Heart right ventricle (tissue), 16 donors: ENCODE results near the gene ALDH16A1. TPM values are rescaled to one million over a fixed set of nuclear protein-coding genes. Genes with fewer than 3 reads are reported as not detected.
A peak's percentile ranks its signal among the peaks of the same experiment; 100 is the strongest.

ENCODE experiments used
- ATAC-seq, 8 donors: fragments of 200-7000 bp; cut with Tn5 transposase; one replicate each; pipeline ENCODE4 v1.9.1; 2020; ENCODE audit warnings: mild to moderate bottlenecking in 8 of 8, moderate library complexity in 8 of 8, moderate number of reproducible peaks in 1 of 8
- DNase-seq, 2 donors: peaks; one replicate each; pipeline ENCODE4 v3.0.0-alpha.2; 2020
- H3K27ac ChIP-seq, 10 donors: fragments of 200-600 bp; sonication (generic) in 2 of 10; one replicate each; pipeline versions ENCODE4 v1.5.0 to v1.8.0; 2020 to 2022; ENCODE audit warnings: mild to moderate bottlenecking in 3 of 10
- H3K27me3 ChIP-seq, 7 donors: fragments of 200-600 bp; one replicate each; pipeline ENCODE4 v1.8.0; 2021 to 2022; ENCODE audit warnings: mild to moderate bottlenecking in 2 of 7
- H3K36me3 ChIP-seq, 9 donors: fragments of 200-600 bp; sonication (generic) in 1 of 9; one replicate each; pipeline versions ENCODE4 v1.5.0 to v1.8.0; 2020 to 2022; ENCODE audit warnings: mild to moderate bottlenecking in 2 of 9
- H3K4me1 ChIP-seq, 9 donors: fragments of 200-600 bp; sonication (generic) in 1 of 9; one replicate each; pipeline versions ENCODE4 v1.5.0 to v1.8.0; 2020 to 2022; ENCODE audit warnings: mild to moderate bottlenecking in 4 of 9
- H3K4me3 ChIP-seq, 10 donors: fragments of 200-600 bp; sonication (generic) in 2 of 10; one replicate each; pipeline versions ENCODE4 v1.5.0 to v1.8.0; 2020 to 2022; ENCODE audit warnings: mild to moderate bottlenecking in 7 of 10, moderate library complexity in 2 of 10
- H3K9me3 ChIP-seq, 11 donors: fragments of 200-600 bp in 10 of 11; sonication (generic) in 2 of 11; one replicate each; pipeline versions ENCODE4 v1.5.0 to v1.8.0; 2013 to 2022; ENCODE audit warnings: mild to moderate bottlenecking in 2 of 11, control low read depth in 1 of 11, moderate library complexity in 1 of 11
- WGBS, 2 donors: extraction: QIAGEN DNeasy Blood & Tissue Kit; methylation state at CpG; one replicate each; pipeline ENCODE4 v1.1.7; 2013; ENCODE audit warnings: inconsistent platforms in 1 of 2; 5-methylcytosine and 5-hydroxymethylcytosine counted together
- intact Hi-C, 10 donors: fragments of 100-400 bp; cut with DNase I; formaldehyde crosslinking; loops; one replicate each; pipeline versions ENCODE4 v1.11.1 to v1.14.2; 2022
- polyA plus RNA-seq, 2 donors: library from polyadenylated mRNA; stranded (reverse); fragments of 200-250 nt; gene quantifications; one replicate each; pipeline ENCODE4 v1.2.3, GENCODE V29; 2013
- total RNA-seq, 10 donors: library from RNA; stranded (reverse); fragmentation: NEBNext Ultra II Directional in 3 of 10; extraction: Animal tissue kit (Norgen Biotek cat#: 25700) in 3 of 10; gene quantifications; one replicate each; pipeline versions ENCODE4 v1.2.1 to v1.2.4, GENCODE V29; 2021 to 2023
- TF ChIP-seq, protein P1 (sequence below), 9 donors: fragments of 200-600 bp; sonication (generic) in 2 of 9; IDR thresholded peaks; one replicate each; pipeline versions ENCODE4 v1.5.0 to v1.8.0; 2021 to 2022; ENCODE audit warnings: antibody characterized with exemption in 9 of 9, mild to moderate bottlenecking in 5 of 9, moderate library complexity in 1 of 9
- donor health status: Arrhythmogenic right ventricular cardiomyopathy.
- donor health status: ischemic (EF 13 %, LVEDD 7.1; RV severe dilation, severe dysfunction).
- donor health status: healthy with polysubstance abuse.
- donor health status: DM: no; HTN: yes; CAD: no.
- donor health status: DM: no; HTN: no; CAD: no.
- donor health status: ischemic (EF 25% LVEDD 6.9; RV normal size, moderate dysfunction).
- donor health status: ischemic (EF 25% LVEDD 5.7; RV mildly dilated, moderate dysfunction).
- donor health status: healthy.
- donor health status: DM: yes; HTN: yes; CAD: no.
- donor health status: Ischemic cardiomyopathy.
- donor health status: ischemic (EF 35%, LVEDD 5.7; RV mildly dilated, moderate dysfunction).
- donor health status: nonischemic (EF 11% LVEDD 7.7; RV severe dilation, severe dysfunction).
- donor health status: DM: yes; HTN: yes; CAD: no.
- donor health status: PGD.
- donor health status: ischemic (EF 29% LVEDD 5.4; RV normal size, mild dysfunction).
- donor health status: nonischemic (EF 23%, LVEDD 6.1; RV moderate dilation, normal function).

The ALDH16A1 gene
- total and polyA plus RNA-seq, 12 donors: 4.4 to 19.9 (median 8.7) TPM

DNA sequence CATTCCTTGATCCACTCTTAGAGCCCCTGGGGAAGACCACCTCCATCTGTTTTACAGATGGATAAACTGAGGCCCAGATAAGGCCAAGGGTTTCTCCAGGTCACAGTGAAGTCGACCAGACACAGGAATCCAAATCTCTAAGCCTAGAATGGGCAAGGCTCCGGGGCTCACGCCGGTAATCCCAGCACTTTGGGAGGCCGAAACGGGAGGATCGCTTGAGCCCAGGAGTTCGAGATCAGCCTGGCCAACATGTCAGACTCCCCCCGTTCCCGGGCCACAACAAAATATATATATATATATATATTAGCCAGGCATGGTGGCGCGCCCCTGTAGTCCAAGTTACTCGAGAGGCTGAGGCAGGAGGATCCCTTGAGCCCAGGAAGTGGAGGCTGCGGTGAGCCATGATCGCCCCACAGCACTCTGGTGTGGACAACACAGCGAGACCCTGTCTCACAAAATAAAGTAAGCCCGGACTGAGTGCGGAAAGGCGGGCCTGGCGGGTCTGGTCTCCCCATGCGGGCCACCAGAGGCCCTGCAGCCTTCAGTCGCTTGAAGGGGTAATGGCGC is 33.8 kb downstream of the ALDH16A1 start:
- ATAC-seq (peak in 1 of 8 donors; percentile 1), DNase-seq (no peak)
- 65 to 66% methylated on average over 23 of the region's 23 CpGs for WGBS, 2 donors
- intact Hi-C loops: loop anchor here in 2 of 10 donors (1.0 kb wide), 2 partner anchors 9 to 10 kb away; partner anchors contain the start of gene RPS11 (in 1 of the 2)
- TF ChIP-seq, protein P1, sequence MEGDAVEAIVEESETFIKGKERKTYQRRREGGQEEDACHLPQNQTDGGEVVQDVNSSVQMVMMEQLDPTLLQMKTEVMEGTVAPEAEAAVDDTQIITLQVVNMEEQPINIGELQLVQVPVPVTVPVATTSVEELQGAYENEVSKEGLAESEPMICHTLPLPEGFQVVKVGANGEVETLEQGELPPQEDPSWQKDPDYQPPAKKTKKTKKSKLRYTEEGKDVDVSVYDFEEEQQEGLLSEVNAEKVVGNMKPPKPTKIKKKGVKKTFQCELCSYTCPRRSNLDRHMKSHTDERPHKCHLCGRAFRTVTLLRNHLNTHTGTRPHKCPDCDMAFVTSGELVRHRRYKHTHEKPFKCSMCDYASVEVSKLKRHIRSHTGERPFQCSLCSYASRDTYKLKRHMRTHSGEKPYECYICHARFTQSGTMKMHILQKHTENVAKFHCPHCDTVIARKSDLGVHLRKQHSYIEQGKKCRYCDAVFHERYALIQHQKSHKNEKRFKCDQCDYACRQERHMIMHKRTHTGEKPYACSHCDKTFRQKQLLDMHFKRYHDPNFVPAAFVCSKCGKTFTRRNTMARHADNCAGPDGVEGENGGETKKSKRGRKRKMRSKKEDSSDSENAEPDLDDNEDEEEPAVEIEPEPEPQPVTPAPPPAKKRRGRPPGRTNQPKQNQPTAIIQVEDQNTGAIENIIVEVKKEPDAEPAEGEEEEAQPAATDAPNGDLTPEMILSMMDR (IDR thresholded peaks at IDR 0.05): peak in 1 of 9 donors; percentile 5
- Histone ChIP-seq H3K9me3 (no peaks in the 10 kb centered on the region), H3K27me3 (no peaks in the 10 kb centered on the region), H3K4me3 (peak overlapping the region in 6 of 10 donors; percentile 18 to 97 (median 84)), H3K36me3 (peaks cover 12 to 74% (median 27%) of the 10 kb centered on the region in 9 donors), H3K4me1 (peaks cover 15 to 37% (median 29%) of the 10 kb centered on the region in 9 donors), H3K27ac (peak overlapping the region; percentile 49 to 93 (median 81))

DNA sequence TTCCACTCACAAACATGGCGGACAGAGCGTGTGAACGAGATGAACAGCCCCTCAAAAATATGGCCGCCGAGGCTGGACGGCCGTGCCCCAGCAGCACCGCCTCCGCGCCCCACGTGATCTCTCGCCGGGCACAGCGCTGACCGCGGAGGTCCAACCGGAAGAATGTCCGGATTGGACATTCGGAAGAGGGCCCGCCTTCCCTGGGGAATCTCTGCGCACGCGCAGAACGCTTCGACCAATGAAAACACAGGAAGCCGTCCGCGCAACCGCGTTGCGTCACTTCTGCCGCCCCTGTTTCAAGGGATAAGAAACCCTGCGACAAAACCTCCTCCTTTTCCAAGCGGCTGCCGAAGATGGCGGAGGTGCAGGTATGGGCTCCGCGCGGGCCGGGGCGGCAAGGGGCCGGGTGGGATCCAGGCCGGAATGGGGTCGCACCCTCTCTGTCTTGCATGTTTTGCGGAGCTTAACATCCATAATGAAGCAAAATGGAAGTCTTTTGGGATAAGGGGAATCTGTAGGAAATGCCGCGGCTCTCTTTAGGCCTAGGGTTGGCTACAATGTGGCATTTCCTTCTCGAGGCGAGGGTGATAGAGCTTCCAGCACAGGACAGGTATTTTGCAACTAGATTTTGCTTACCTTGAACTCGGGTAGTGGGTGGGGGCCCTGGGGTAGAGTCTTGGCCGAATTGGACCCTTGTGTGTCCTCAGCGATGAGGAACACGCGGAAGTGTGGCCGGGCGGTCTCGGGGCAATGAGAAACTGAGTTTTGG is 34.4 kb downstream of the ALDH16A1 start, which contains the start of gene RPL13A:
Gene RPL13A (plus strand): TSS at position 332 of the 769 bp plus-strand sequence. CDS start 22 bp downstream, at position 354.
- intact Hi-C loops: loop anchor here in 2 of 10 donors (1.0 kb wide), 2 partner anchors 8 to 9 kb away; partner anchors contain the start of gene RPS11 (in 1 of the 2)
- H3K27me3 ChIP-seq: no peaks in the 10 kb centered on the region
- H3K27ac ChIP-seq: peak within 1 kb of the TSS; percentile 52 to 95 (median 90)
- no peaks in the 10 kb centered on the region for H3K9me3 ChIP-seq
- H3K36me3 ChIP-seq: peaks cover 12 to 74% (median 33%) of the 10 kb centered on the region in 9 donors
- ATAC-seq (peak; percentile 96 to 98 (median 98)), DNase-seq (peak; percentile 100)
- peak within 1 kb of the TSS; percentile 74 to 99 (median 92) for H3K4me3 ChIP-seq
- 1% methylated on average over 57 of the region's 57 CpGs for WGBS, 2 donors
- TF ChIP-seq, protein P1 (IDR thresholded peaks at IDR 0.05): no peak
- H3K4me1 ChIP-seq: peaks cover 15 to 37% (median 29%) of the 10 kb centered on the region in 9 donors

DNA sequence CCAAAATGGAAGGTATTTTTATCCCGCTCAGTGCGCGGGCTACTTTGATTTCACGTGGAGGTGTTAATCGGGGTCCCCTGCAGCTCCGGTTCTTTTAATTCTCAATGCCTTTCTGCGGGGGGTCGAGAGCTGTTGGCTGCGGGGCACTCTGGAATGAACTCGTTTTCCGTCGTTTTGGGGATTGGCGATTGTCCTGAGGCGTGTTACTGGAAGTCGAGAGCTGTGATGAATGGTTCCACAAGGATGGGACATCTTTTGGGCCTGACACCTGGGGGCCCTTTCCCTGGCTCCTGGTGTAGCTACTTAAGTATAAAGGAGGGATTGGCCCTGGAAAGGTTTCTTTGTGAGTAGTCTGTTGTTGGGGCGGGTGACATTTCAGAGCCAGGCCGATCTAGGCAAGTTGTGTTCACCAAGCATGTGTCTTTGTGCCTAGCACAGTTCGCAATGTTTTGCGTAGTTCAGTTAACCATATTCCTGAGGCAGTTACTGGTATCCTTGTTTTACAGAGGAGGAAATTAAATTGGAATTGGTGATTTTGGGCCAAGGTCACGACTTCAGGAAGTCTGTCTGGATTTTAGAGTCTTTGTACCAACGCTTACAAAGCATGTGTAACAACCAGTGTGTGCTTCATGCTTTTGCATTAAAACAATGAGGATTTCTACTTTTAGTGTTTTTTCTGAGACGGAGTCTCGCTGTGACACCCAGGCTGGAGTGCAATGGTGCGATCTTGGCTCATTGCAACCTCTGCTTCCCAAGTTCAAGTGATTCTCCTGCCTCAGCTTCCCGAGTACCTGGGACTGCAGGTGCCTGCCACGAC is 35.2 kb downstream of the ALDH16A1 start:
- H3K4me1 ChIP-seq: peaks cover 15 to 37% (median 29%) of the 10 kb centered on the region in 9 donors
- 1 to 2% methylated on average over 26 of the region's 26 CpGs for WGBS, 2 donors
- TF ChIP-seq, protein P1 (IDR thresholded peaks at IDR 0.05): no peak
- H3K27ac ChIP-seq: peak overlapping the region; percentile 52 to 95 (median 90)
- no peak for DNase-seq
- no peaks in the 10 kb centered on the region for H3K9me3 ChIP-seq
- intact Hi-C loops: no loop called here
- H3K27me3 ChIP-seq: no peaks in the 10 kb centered on the region
- peak overlapping the region; percentile 74 to 99 (median 92) for H3K4me3 ChIP-seq
- no peak for ATAC-seq
- H3K36me3 ChIP-seq: peaks cover 12 to 74% (median 39%) of the 10 kb centered on the region in 9 donors
